K562 (cell line): ENCODE data around the gene HTR6. TPM values are rescaled to one million over a fixed set of nuclear protein-coding genes. Genes with fewer than 3 reads are reported as not detected.

Experiments used
- ATAC-seq: fragments of 200-7000 bp; cut with Tn5 transposase; 3 replicates; pipeline ENCODE4 v1.9.1; 2020; ENCODE audit warnings: moderate library complexity
- BruUV-seq: library from RNA; stranded (reverse); fragments of 400-500 nt; replicated peaks from 2 replicates; lab custom pipeline; 2021; lab: Mats Ljungman, UMichigan
- CTCF ChIA-PET: fragments of 300-600 bp; formaldehyde crosslinking; extraction: SDS; loops from one replicate; lab custom pipeline; 2021; ENCODE audit warnings: low intra/inter-chr PET ratio; lab: Yijun Ruan, JAX
- POLR2A ChIA-PET: fragments of 300-600, 350-650 bp; sonication (Branson Sonifier 250); formaldehyde crosslinking; extraction: SDS; loops from one replicate; lab custom pipeline; 2021; ENCODE audit warnings: antibody characterized with exemption, inconsistent platforms; lab: Yijun Ruan, JAX
- DNase-seq, 4 experiments: peaks; one replicate each; pipeline versions ENCODE4 v3.0.0 to v3.0.0-alpha.2; 2011 to 2018; ENCODE audit warnings: low spot score in 3 of 4, mixed read lengths in 3 of 4; ENCODE audit errors: extremely low read depth in 1 of 4
- FAIRE-seq: peaks from 2 replicates; lab custom pipeline; 2011; peaks lifted over from hg19 to GRCh38; lab: Jason Lieb, UNC
- H2AFZ ChIP-seq: 2 replicates; pipeline ENCODE4 v1.6.0; 2011; ENCODE audit warnings: low read depth, low read length, control low read depth, inconsistent platforms
- H3K27ac ChIP-seq: fragments of 200-600 bp; 3 replicates; pipeline ENCODE4 v1.8.0; 2011; ENCODE audit warnings: low read depth, mild to moderate bottlenecking, control low read depth, inconsistent platforms, low read length, moderate library complexity, mixed read lengths; ENCODE audit errors: extremely low read depth
- H3K27me3 ChIP-seq, 2 experiments: fragments of 300-600 bp in 1 of 2; 2 replicates in 1 of 2; 3 replicates in 1 of 2; pipeline versions ENCODE4 v1.6.0 to v1.8.0; 2011; ENCODE audit warnings: inconsistent platforms in 2 of 2, low read length in 2 of 2, mild to moderate bottlenecking in 1 of 2, mixed read lengths in 1 of 2, moderate library complexity in 1 of 2; ENCODE audit not compliant: control insufficient read depth in 2 of 2, insufficient read depth in 2 of 2
- H3K36me3 ChIP-seq: fragments of 300-600 bp; 3 replicates; pipeline ENCODE4 v1.8.0; 2011; ENCODE audit warnings: mild to moderate bottlenecking, low read length, inconsistent platforms; ENCODE audit not compliant: control insufficient read depth, insufficient read depth
- H3K4me1 ChIP-seq, 2 experiments: fragments of 200-600 bp in 1 of 2; replicated peaks in 1 of 2; 2 replicates in 1 of 2; 3 replicates in 1 of 2; pipeline versions ENCODE4 v1.5.1 to v1.8.0; 2011; ENCODE audit warnings: inconsistent platforms in 2 of 2, low read length in 2 of 2, mild to moderate bottlenecking in 1 of 2, mixed read lengths in 1 of 2, moderate library complexity in 1 of 2; ENCODE audit not compliant: control insufficient read depth in 2 of 2, insufficient read depth in 2 of 2
- H3K4me2 ChIP-seq: 2 replicates; pipeline ENCODE4 v1.6.1; 2011; ENCODE audit warnings: low read length, control low read depth, inconsistent platforms, mixed read lengths; ENCODE audit not compliant: insufficient read depth
- H3K4me3 ChIP-seq: fragments of 200-600 bp; sonication (generic), shearing (Covaris generic); 2 replicates; pipeline ENCODE4 v1.5.1; 2016; ENCODE audit warnings: control low read depth, inconsistent platforms
- H3K79me2 ChIP-seq: fragments of 200-600 bp; 3 replicates; pipeline ENCODE4 v1.8.0; 2011; ENCODE audit warnings: low read length, inconsistent platforms; ENCODE audit not compliant: control insufficient read depth, insufficient read depth
- H3K9ac ChIP-seq, 2 experiments: 2 replicates each; pipeline versions ENCODE4 v1.6.0 to v1.6.1; 2011; ENCODE audit warnings: low read depth in 2 of 2, low read length in 2 of 2, control low read depth in 1 of 2, inconsistent platforms in 1 of 2, mild to moderate bottlenecking in 1 of 2, mixed read lengths in 1 of 2; ENCODE audit not compliant: insufficient read depth in 1 of 2
- H3K9me1 ChIP-seq: one replicate; pipeline ENCODE4 v1.6.0; 2011; ENCODE audit warnings: inconsistent platforms, mild to moderate bottlenecking, low read length, moderate library complexity; ENCODE audit not compliant: control insufficient read depth, insufficient read depth
- H3K9me3 ChIP-seq: replicated peaks from 2 replicates; pipeline ENCODE4 v1.5.1; 2011; ENCODE audit warnings: low read depth, low read length, inconsistent platforms; ENCODE audit not compliant: control insufficient read depth, insufficient read depth
- H4K20me1 ChIP-seq: replicated peaks from 2 replicates; pipeline ENCODE4 v1.6.1; 2011; ENCODE audit warnings: low read length, inconsistent platforms, mixed read lengths; ENCODE audit not compliant: control insufficient read depth, insufficient read depth
- BACH1 ChIP-seq: fragments of 200-800 bp; sonication (Bioruptor generic); IDR thresholded peaks from 2 replicates; pipeline ENCODE4 v1.6.1; 2016; ENCODE audit warnings: missing genetic modification characterization, missing compliant biosample characterization
- MAFK ChIP-seq: IDR thresholded peaks from 2 replicates; pipeline ENCODE4 v1.6.1; 2011; ENCODE audit warnings: low read length, improper control_type of control experiment
- NBN ChIP-seq: fragments of 450-650 bp; IDR thresholded peaks from 2 replicates; pipeline ENCODE4 v1.6.1; 2016; ENCODE audit warnings: low read depth, mild to moderate bottlenecking
- NFRKB ChIP-seq: fragments of 450-650 bp; IDR thresholded peaks from 2 replicates; pipeline ENCODE4 v1.6.1; 2016; ENCODE audit warnings: low read depth
- NFXL1 ChIP-seq: fragments of 450-650 bp; formaldehyde crosslinking; IDR thresholded peaks from 2 replicates; pipeline ENCODE4 v1.4.0; 2021; ENCODE audit warnings: mild to moderate bottlenecking
- SUPT5H ChIP-seq: fragments of 450-650 bp; IDR thresholded peaks from 2 replicates; pipeline ENCODE4 v1.6.1; 2016
- WGBS: fragments of 100-300 bp; shearing (Covaris generic); methylation state at CpG from one replicate; pipeline ENCODE4 v1.1.6; 2016; ENCODE audit warnings: low coverage, mixed read lengths; ENCODE audit not compliant: insufficient coverage; ENCODE audit errors: missing lambda C conversion rate; 5-methylcytosine and 5-hydroxymethylcytosine counted together
- in situ Hi-C: fragments of 300-500 bp; cut with MboI; formaldehyde crosslinking; loops from 4 replicates; pipeline ENCODE4 v1.15.0; 2018; ENCODE audit warnings: inconsistent platforms, mixed read lengths
- intact Hi-C: fragments of 100-400 bp; cut with micrococcal nuclease; formaldehyde crosslinking; loops from 2 replicates; pipeline ENCODE4 v1.14.2; 2022
- polyA plus RNA-seq, 8 experiments: library from polyadenylated mRNA; depleted of rRNA in 4 of 8; stranded (reverse) in 5 of 8; unstranded in 3 of 8; fragments of >200 nt; fragmentation: Nextera tagmentation in 2 of 8; fragmentation: Illumina TruSeq in 1 of 8; extraction: Ambion mirVana in 2 of 8; extraction: Trizol in 1 of 8; gene quantifications; 2 replicates each; pipeline versions ENCODE4 v1.2.1 to v1.2.3, GENCODE V29; 2011 to 2014; ENCODE audit warnings: inconsistent platforms in 1 of 8, missing spikeins in 1 of 8
- total RNA-seq, 7 experiments: library from RNA; depleted of rRNA in 6 of 7; stranded (reverse); fragments of >200 nt in 6 of 7; fragmentation: Illumina TruSeq in 2 of 7; extraction: Trizol in 2 of 7; gene quantifications; 2 replicates each; pipeline versions ENCODE4 v1.2.1 to v1.2.3, GENCODE V29; 2011 to 2021; ENCODE audit warnings: low replicate concordance in 1 of 7
- TF ChIP-seq, protein P1 (sequence below): fragments of 450-650 bp; IDR thresholded peaks from 2 replicates; pipeline ENCODE4 v1.6.1; 2016; ENCODE audit warnings: borderline replicate concordance
- TF ChIP-seq, protein P2 (sequence below): fragments of 450-650 bp; IDR thresholded peaks from 2 replicates; pipeline ENCODE4 v1.6.1; 2016; ENCODE audit warnings: low read depth
- TF ChIP-seq, protein P3 (sequence below): sonication (generic); formaldehyde crosslinking; IDR thresholded peaks from 2 replicates; pipeline ENCODE4 v1.9.0; 2022; ENCODE audit warnings: mild to moderate bottlenecking, missing genetic modification reagents

Gene HTR6
- total and polyA plus RNA-seq, 9 of the 15 experiments (the other 6 are each of a cell fraction or from before 2014, with no cell fraction given) = not detected

DNA sequence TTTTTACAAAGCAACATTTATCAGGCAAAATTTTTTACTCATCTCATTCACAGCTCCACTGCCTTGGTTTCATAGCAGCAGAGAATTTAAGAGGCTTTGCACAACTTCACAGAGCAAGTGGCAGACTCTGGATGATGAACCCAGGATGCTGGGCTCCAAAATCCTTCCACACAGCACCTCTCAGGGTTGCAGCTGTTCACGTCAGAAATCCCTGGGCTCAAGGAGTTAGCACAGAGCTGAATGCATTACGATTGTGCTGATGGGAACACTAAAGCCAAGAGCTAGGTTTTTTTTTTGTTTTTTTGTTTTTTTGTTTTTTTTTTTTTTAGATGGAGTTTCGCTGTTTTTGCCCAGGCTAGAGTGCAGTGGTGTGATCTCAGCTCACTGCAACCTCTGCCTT lies 2.4 kb upstream of the HTR6 start:
- no peak for ATAC-seq

More for the DNA sequence above, 2.4 kb upstream of the HTR6 start:
- H3K27ac ChIP-seq = no peak overlapping the region
- H3K27me3 ChIP-seq = peaks cover 30 to 66% of the 10 kb centered on the region in 2 experiments; a peak in 4 of 5 replicates
- no peak overlapping the region for H3K9ac ChIP-seq
- H4K20me1 ChIP-seq = no peaks in the 10 kb centered on the region; the same call in 1 of the 2 replicates
- H3K79me2 ChIP-seq = no peaks in the 10 kb centered on the region
- no peak overlapping the region for H2AFZ ChIP-seq
- H3K4me2 ChIP-seq = no peak overlapping the region
- no peak for TF ChIP-seq BACH1 (tag)
- TF ChIP-seq, protein P1, sequence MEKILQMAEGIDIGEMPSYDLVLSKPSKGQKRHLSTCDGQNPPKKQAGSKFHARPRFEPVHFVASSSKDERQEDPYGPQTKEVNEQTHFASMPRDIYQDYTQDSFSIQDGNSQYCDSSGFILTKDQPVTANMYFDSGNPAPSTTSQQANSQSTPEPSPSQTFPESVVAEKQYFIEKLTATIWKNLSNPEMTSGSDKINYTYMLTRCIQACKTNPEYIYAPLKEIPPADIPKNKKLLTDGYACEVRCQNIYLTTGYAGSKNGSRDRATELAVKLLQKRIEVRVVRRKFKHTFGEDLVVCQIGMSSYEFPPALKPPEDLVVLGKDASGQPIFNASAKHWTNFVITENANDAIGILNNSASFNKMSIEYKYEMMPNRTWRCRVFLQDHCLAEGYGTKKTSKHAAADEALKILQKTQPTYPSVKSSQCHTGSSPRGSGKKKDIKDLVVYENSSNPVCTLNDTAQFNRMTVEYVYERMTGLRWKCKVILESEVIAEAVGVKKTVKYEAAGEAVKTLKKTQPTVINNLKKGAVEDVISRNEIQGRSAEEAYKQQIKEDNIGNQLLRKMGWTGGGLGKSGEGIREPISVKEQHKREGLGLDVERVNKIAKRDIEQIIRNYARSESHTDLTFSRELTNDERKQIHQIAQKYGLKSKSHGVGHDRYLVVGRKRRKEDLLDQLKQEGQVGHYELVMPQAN = no peak
- TF ChIP-seq NFRKB = no peak
- no peak for TF ChIP-seq NFXL1 (CRISPR knock-in tag)
- TF ChIP-seq SUPT5H = no peak
- TF ChIP-seq, protein P2, sequence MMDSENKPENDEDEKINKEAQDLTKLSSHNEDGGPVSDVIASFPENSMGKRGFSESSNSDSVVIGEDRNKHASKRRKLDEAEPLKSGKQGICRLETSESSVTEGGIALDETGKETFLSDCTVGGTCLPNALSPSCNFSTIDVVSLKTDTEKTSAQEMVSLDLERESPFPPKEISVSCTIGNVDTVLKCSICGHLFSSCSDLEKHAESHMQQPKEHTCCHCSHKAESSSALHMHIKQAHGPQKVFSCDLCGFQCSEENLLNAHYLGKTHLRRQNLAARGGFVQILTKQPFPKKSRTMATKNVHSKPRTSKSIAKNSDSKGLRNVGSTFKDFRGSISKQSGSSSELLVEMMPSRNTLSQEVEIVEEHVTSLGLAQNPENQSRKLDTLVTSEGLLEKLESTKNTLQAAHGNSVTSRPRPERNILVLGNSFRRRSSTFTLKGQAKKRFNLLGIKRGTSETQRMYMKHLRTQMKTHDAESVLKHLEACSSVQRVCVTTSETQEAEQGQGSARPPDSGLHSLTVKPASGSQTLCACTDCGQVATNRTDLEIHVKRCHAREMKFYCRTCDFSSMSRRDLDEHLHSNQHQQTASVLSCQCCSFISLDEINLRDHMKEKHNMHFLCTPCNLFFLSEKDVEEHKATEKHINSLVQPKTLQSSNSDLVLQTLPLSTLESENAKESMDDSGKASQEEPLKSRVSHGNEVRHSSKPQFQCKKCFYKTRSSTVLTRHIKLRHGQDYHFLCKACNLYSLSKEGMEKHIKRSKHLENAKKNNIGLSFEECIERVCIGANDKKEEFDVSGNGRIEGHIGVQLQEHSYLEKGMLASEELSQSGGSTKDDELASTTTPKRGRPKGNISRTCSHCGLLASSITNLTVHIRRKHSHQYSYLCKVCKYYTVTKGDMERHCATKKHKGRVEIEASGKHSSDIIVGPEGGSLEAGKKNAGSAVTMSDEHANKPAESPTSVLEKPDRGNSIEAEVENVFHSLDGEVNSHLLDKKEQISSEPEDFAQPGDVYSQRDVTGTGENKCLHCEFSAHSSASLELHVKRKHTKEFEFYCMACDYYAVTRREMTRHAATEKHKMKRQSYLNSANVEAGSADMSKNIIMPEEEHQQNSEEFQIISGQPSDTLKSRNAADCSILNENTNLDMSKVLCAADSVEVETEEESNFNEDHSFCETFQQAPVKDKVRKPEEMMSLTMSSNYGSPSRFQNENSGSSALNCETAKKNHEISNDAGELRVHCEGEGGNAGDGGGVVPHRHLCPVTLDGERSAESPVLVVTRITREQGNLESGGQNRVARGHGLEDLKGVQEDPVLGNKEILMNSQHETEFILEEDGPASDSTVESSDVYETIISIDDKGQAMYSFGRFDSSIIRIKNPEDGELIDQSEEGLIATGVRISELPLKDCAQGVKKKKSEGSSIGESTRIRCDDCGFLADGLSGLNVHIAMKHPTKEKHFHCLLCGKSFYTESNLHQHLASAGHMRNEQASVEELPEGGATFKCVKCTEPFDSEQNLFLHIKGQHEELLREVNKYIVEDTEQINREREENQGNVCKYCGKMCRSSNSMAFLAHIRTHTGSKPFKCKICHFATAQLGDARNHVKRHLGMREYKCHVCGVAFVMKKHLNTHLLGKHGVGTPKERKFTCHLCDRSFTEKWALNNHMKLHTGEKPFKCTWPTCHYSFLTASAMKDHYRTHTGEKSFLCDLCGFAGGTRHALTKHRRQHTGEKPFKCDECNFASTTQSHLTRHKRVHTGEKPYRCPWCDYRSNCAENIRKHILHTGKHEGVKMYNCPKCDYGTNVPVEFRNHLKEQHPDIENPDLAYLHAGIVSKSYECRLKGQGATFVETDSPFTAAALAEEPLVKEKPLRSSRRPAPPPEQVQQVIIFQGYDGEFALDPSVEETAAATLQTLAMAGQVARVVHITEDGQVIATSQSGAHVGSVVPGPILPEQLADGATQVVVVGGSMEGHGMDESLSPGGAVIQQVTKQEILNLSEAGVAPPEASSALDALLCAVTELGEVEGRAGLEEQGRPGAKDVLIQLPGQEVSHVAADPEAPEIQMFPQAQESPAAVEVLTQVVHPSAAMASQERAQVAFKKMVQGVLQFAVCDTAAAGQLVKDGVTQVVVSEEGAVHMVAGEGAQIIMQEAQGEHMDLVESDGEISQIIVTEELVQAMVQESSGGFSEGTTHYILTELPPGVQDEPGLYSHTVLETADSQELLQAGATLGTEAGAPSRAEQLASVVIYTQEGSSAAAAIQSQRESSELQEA = no peak
- TF ChIP-seq MAFK = no peak
- TF ChIP-seq, protein P3, sequence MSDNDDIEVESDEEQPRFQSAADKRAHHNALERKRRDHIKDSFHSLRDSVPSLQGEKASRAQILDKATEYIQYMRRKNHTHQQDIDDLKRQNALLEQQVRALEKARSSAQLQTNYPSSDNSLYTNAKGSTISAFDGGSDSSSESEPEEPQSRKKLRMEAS = no peak
- TF ChIP-seq NBN = no peak
- intact Hi-C loops = loop anchor here (5.0 kb wide), 1 partner anchor 150 kb away; no protein-coding TSS in a partner anchor
- H3K4me1 ChIP-seq = peaks cover 0 to 24% of the 10 kb centered on the region in 2 experiments; a peak in 2 of 5 replicates
- H3K4me3 ChIP-seq = no peak overlapping the region
- 9% methylated on average over 3 of the region's 3 CpGs for WGBS
- CTCF ChIA-PET = interaction anchor here (0.6 to 1.2 kb wide), 2 partner anchors 42 to 1065 kb away, joined by 3 to 8 read pairs; no protein-coding TSS in a partner anchor
- H3K9me1 ChIP-seq = no peaks in the 10 kb centered on the region
- H3K9me3 ChIP-seq = no peaks in the 10 kb centered on the region
- BruUV-seq = no TSS peak
- no peaks in the 10 kb centered on the region for H3K36me3 ChIP-seq
- FAIRE-seq (no peak), DNase-seq (no peak)
- in situ Hi-C loops = loop anchor here (25.0 kb wide), 1 partner anchor 1050 kb away; no protein-coding TSS in a partner anchor
- POLR2A ChIA-PET = interaction anchor here (0.6 to 2.1 kb wide), 4 partner anchors 11 to 446 kb away, joined by 3 to 4 read pairs (median 4); no protein-coding TSS in a partner anchor
